Measurements from ENCODE around the gene CPT1B. TPM values are rescaled to one million over a fixed set of nuclear protein-coding genes. Genes with fewer than 3 reads are reported as not detected.
A peak's percentile ranks its signal among the peaks of the same experiment; 100 is the strongest.

Gene CPT1B
- total and polyA plus RNA-seq, 2 of the 8 experiments (the other 6 are each of a cell fraction or from before 2014, with no cell fraction given) = 34.2 to 36.2 TPM

DNA sequence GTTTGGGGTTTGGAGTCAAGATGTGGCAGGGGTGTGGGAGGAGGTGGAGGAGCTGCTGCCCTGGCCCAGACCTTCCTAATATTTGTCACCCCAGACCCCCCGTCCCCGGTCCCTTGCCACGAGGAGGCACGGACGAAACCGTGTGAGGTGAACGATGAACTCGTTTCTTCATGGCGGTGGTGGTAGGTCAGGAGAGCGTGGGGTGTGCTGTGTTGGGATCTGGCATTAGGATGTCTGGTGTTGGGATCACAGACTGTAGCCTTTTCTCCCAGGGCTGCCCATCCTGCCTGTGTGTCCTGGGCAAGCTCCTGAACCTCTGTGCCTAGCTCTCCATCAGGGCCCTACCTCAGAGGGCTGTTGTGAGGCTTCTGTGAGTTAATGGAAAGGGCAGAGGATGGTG lies 30.8 kb upstream of the CPT1B start:
- peaks cover 0 to 13% (median 3%) of the 10 kb centered on the region in 4 experiments; a peak in 4 of 7 replicates for H3K4me1 ChIP-seq (replicated peaks in 1 of 4; ENCODE audit: control insufficient read depth in 3 of 4, insufficient read depth in 4 of 4, low read length in 3 of 4)
- peaks cover 0 to 6% of the 10 kb centered on the region in 2 experiments for H4K20me1 ChIP-seq (replicated peaks in 1 of 2; ENCODE audit: control insufficient read depth in 1 of 2, insufficient read depth in 2 of 2, low read length in 2 of 2)
- ChIA-PET CTCF (ENCODE audit: partially characterized antibody) (interaction anchor here (0.8 to 5.4 kb wide), 7 partner anchors 12 to 111 kb away, joined by 3 to 39 read pairs (median 3); partner anchors contain the start of genes ARSA and SYCE3), POLR2A (ENCODE audit: partially characterized antibody) (no interaction called here)
- H4K8ac ChIP-seq (ENCODE audit: extremely low read depth, insufficient read depth, low read length) = no peak overlapping the region
- no peaks in the 10 kb centered on the region for H3K79me2 ChIP-seq (ENCODE audit: control insufficient read depth in 1 of 2, insufficient read depth in 2 of 2, low read length in 2 of 2)
- no peak for DNase-seq (ENCODE audit: low read depth in 1 of 2, low spot score in 2 of 2)
- no peak overlapping the region for H2AFZ ChIP-seq (ENCODE audit: low read length)
- no peak overlapping the region for H2BK20ac ChIP-seq (ENCODE audit: low read length)
- H3K79me1 ChIP-seq (ENCODE audit: low read depth, low read length) = no peaks in the 10 kb centered on the region
- 0 out of 2 replicates have a peak overlapping the region, but pooled peaks have one; percentile 17 for H2BK12ac ChIP-seq (ENCODE audit: low read depth, low read length)
- no peak overlapping the region for H4K5ac ChIP-seq (ENCODE audit: insufficient read length, low read depth, low read length)
- H3K9ac ChIP-seq (replicated peaks in 1 of 4; ENCODE audit: extremely low read depth in 1 of 4, low read depth in 3 of 4, low read length in 3 of 4) = no peak overlapping the region
- H3K4me2 ChIP-seq (ENCODE audit: insufficient read depth in 1 of 2, low read depth in 2 of 2, low read length in 2 of 2) = no peak overlapping the region
- no peak overlapping the region for H3K4ac ChIP-seq (replicated peaks; ENCODE audit: insufficient read length, low read depth, low read length)
- H2BK5ac ChIP-seq (ENCODE audit: low read depth, low read length) = no peak overlapping the region
- no peak overlapping the region for H2AK5ac ChIP-seq (ENCODE audit: low read depth, low read length)
- peaks cover 15 to 34% (median 25%) of the 10 kb centered on the region in 4 experiments for H3K27me3 ChIP-seq (replicated peaks in 1 of 4; ENCODE audit: control insufficient read depth in 3 of 4, extremely low read depth in 1 of 4, insufficient read depth in 3 of 4, low read length in 3 of 4)
- H3K4me3 ChIP-seq (ENCODE audit: extremely low read depth in 1 of 4, insufficient read depth in 2 of 4, low read depth in 3 of 4, low read length in 4 of 4) = no peak overlapping the region
- FAIRE-seq = no peak
- H3K18ac ChIP-seq (ENCODE audit: extremely low read depth, low read length) = no peak overlapping the region
- H3K23me2 ChIP-seq (ENCODE audit: low read depth, low read length) = no peaks in the 10 kb centered on the region; the same call in 1 of the 2 replicates
- H3K23ac ChIP-seq (ENCODE audit: insufficient read length) = no peak overlapping the region
- no peak overlapping the region for H3K56ac ChIP-seq (replicated peaks; ENCODE audit: insufficient read length, low read depth, low read length)
- H2BK120ac ChIP-seq (replicated peaks; ENCODE audit: low read depth, low read length) = no peak overlapping the region
- H2BK15ac ChIP-seq (ENCODE audit: low read length) = no peak overlapping the region
- no peak overlapping the region for H3K27ac ChIP-seq (ENCODE audit: low read depth, low read length)
- no peak for TF ChIP-seq CHD1 (IDR thresholded peaks at IDR 0.05; ENCODE audit: low read depth, low read length)
- H3K36me3 ChIP-seq (ENCODE audit: control insufficient read depth in 2 of 4, insufficient read depth in 4 of 4, low read length in 3 of 4) = no peaks in the 10 kb centered on the region; a peak in 1 of 8 replicates
- no peaks in the 10 kb centered on the region for H3K9me3 ChIP-seq (ENCODE audit: insufficient read depth in 2 of 2, low read depth in 1 of 2, low read length in 1 of 2)
- no peak overlapping the region for H4K91ac ChIP-seq (replicated peaks; ENCODE audit: insufficient read length, low read length)
- no peak overlapping the region for H3K14ac ChIP-seq (ENCODE audit: insufficient read length)
- WGBS, 2 experiments (ENCODE audit: extremely low coverage in 1 of 2, insufficient coverage in 1 of 2, insufficient read length in 1 of 2, insufficient replicate concordance in 2 of 2, low coverage in 1 of 2, low lambda C conversion rate in 2 of 2, missing lambda C conversion rate in 1 of 2) = 94% methylated on average over 10 of the region's 10 CpGs; no CpG with 5 or more reads in 1 of the 2 experiments
